NCI-H2196 treated with DMSO at 0.1 percent for 48 hours (cell line): ENCODE data around the gene RBMS1.
"Not testable (repeated sequence)": the region's sequence is repeated elsewhere in the genome, so short reads cannot be mapped to it uniquely, and the experiment has no call there.

Source experiments
- DNase-seq: peaks from one replicate; lab custom pipeline; 2025; ENCODE audit not compliant: unreplicated experiment; lab: John Stamatoyannopoulos, UW

The RBMS1 gene

GRCh38 chr2:160502478-160502877 lies 8.9 kb upstream of the RBMS1 start:
- no peak for DNase-seq

GRCh38 chr2:160501370-160501769 lies 7.8 kb upstream of the RBMS1 start:
- DNase-seq, result no peak

GRCh38 chr2:160499865-160500264 lies 6.3 kb upstream of the RBMS1 start:
- no peak for DNase-seq

GRCh38 chr2:160498137-160498536 lies 4.5 kb upstream of the RBMS1 start:
- no peak for DNase-seq

- DNase-seq, result no peak
Measured at GRCh38 chr2:160494201-160494644, 616 bp upstream of the RBMS1 start.

GRCh38 chr2:160492401-160493226 lies 993 bp downstream of the RBMS1 start:
- peak; percentile 35 for DNase-seq

GRCh38 chr2:160491911-160492371 lies 1.7 kb downstream of the RBMS1 start:
- DNase-seq, result no peak

- DNase-seq, result no peak
Measured at GRCh38 chr2:160490733-160491685, 2.6 kb downstream of the RBMS1 start.

- DNase-seq, result no peak
Measured at GRCh38 chr2:160489111-160489510, 4.5 kb downstream of the RBMS1 start.

GRCh38 chr2:160488289-160488688 lies 5.3 kb downstream of the RBMS1 start:
- DNase-seq, result not testable (repeated sequence)

- DNase-seq, result no peak
Measured at GRCh38 chr2:160486341-160486740, 7.3 kb downstream of the RBMS1 start.

- no peak for DNase-seq
Measured at GRCh38 chr2:160484859-160485520, 8.6 kb downstream of the RBMS1 start.

- DNase-seq, result no peak
Measured at GRCh38 chr2:160482673-160483072, 10.9 kb downstream of the RBMS1 start.

- no peak for DNase-seq
Measured at GRCh38 chr2:160479269-160479668, 14.3 kb downstream of the RBMS1 start.

GRCh38 chr2:160478660-160479059 lies 14.9 kb downstream of the RBMS1 start:
- no peak for DNase-seq

- no peak for DNase-seq
Measured at GRCh38 chr2:160477032-160477431, 16.6 kb downstream of the RBMS1 start.

- DNase-seq, result no peak
Measured at GRCh38 chr2:160474891-160475787, 18.5 kb downstream of the RBMS1 start.

GRCh38 chr2:160474319-160474645 lies 19.3 kb downstream of the RBMS1 start:
- DNase-seq, result no peak

GRCh38 chr2:160473468-160474318 lies 19.9 kb downstream of the RBMS1 start:
- no peak for DNase-seq
